OCI-LY1 (cell line): ENCODE measurements around the gene PYROXD2.

Experiments used
- H2AFZ ChIP-seq: fragments of 200-600 bp; sonication (generic), shearing (Covaris generic); 2 replicates; pipeline ENCODE4 v1.6.0; 2014; ENCODE audit warnings: antibody characterized with exemption, mild to moderate bottlenecking, low read length
- H3F3A ChIP-seq: fragments of 200-600 bp; sonication (generic), shearing (Covaris generic); 2 replicates; pipeline ENCODE4 v1.6.0; 2014; ENCODE audit warnings: mild to moderate bottlenecking, antibody characterized with exemption, low read length, moderate library complexity; ENCODE audit not compliant: insufficient read depth
- H3K27ac ChIP-seq: fragments of 200-600 bp; sonication (generic); 2 replicates; pipeline ENCODE4 v1.5.1; 2014; ENCODE audit warnings: low read length, mixed run types, mild to moderate bottlenecking, low read depth; ENCODE audit not compliant: poor library complexity, severe bottlenecking
- H3K27me3 ChIP-seq: fragments of 200-600 bp; sonication (generic); 2 replicates; pipeline ENCODE4 v1.6.0; 2014; ENCODE audit warnings: antibody characterized with exemption, mild to moderate bottlenecking, low read length, moderate library complexity; ENCODE audit not compliant: insufficient read depth
- H3K36me3 ChIP-seq: fragments of 200-600 bp; sonication (generic); 2 replicates; pipeline ENCODE4 v1.6.1; 2014; ENCODE audit warnings: mild to moderate bottlenecking, antibody characterized with exemption, low read length, moderate library complexity, mixed read lengths; ENCODE audit not compliant: insufficient read depth
- H3K4me1 ChIP-seq: fragments of 200-600 bp; sonication (generic); 2 replicates; pipeline ENCODE4 v1.5.1; 2014; ENCODE audit warnings: mild to moderate bottlenecking, low read length, moderate library complexity; ENCODE audit not compliant: insufficient read depth, severe bottlenecking
- H3K4me2 ChIP-seq: fragments of 200-600 bp; sonication (generic), shearing (Covaris generic); 2 replicates; pipeline ENCODE4 v1.6.1; 2014; ENCODE audit warnings: low read length
- H3K4me3 ChIP-seq: fragments of 200-600 bp; sonication (generic); 2 replicates; pipeline ENCODE4 v1.5.1; 2014; ENCODE audit warnings: low read length, low read depth, mild to moderate bottlenecking, mixed read lengths; ENCODE audit not compliant: poor library complexity, severe bottlenecking
- H3K79me2 ChIP-seq: fragments of 200-600 bp; shearing (Covaris generic); 2 replicates; pipeline ENCODE4 v1.6.1; 2016; ENCODE audit warnings: mixed run types, low read length, mixed read lengths; ENCODE audit not compliant: insufficient read depth
- H3K9ac ChIP-seq: fragments of 200-600 bp; sonication (generic), shearing (Covaris generic); 2 replicates; pipeline ENCODE4 v1.6.1; 2014; ENCODE audit warnings: mild to moderate bottlenecking, low read length, mixed read lengths
- H3K9me2 ChIP-seq: fragments of 200-600 bp; sonication (generic), shearing (Covaris generic); 2 replicates; pipeline ENCODE4 v1.6.1; 2014; ENCODE audit warnings: low read depth, mild to moderate bottlenecking, low read length, mixed read lengths
- H3K9me3 ChIP-seq: fragments of 200-600 bp; shearing (Covaris generic); 2 replicates; pipeline ENCODE4 v1.6.1; 2014; ENCODE audit warnings: low read length, mixed read lengths
- H4K20me1 ChIP-seq: fragments of 200-600 bp; sonication (generic), shearing (Covaris generic); 2 replicates; pipeline ENCODE4 v1.6.0; 2016; ENCODE audit warnings: mild to moderate bottlenecking, low read length; ENCODE audit not compliant: insufficient read depth
- CTCF ChIP-seq: fragments of 200-600 bp; sonication (generic), shearing (Covaris generic); IDR thresholded peaks from 2 replicates; pipeline ENCODE4 v1.5.1; 2017; ENCODE audit warnings: mild to moderate bottlenecking, antibody characterized with exemption, low read length, moderate library complexity, mixed read lengths
- EZH2 ChIP-seq: fragments of 200-600 bp; sonication (generic), shearing (Covaris generic); IDR thresholded peaks from 2 replicates; pipeline ENCODE4 v1.8.0; 2017; ENCODE audit warnings: borderline replicate concordance, mixed run types, mild to moderate bottlenecking, antibody characterized with exemption, low read length, moderate library complexity, mixed read lengths

Gene PYROXD2

GRCh38 chr10:98402931-98403718, 11.9 kb downstream of the PYROXD2 start:
- H3K4me3 ChIP-seq, result no peak overlapping the region
- no peaks in the 10 kb centered on the region for H3F3A ChIP-seq
- no peaks in the 10 kb centered on the region for H3K4me1 ChIP-seq
- H3K27me3 ChIP-seq, result no peaks in the 10 kb centered on the region
- no peak overlapping the region for H3K9ac ChIP-seq
- H2AFZ ChIP-seq, result no peak overlapping the region
- no peaks in the 10 kb centered on the region for H4K20me1 ChIP-seq
- H3K9me3 ChIP-seq, result no peaks in the 10 kb centered on the region
- no peak for TF ChIP-seq CTCF
- TF ChIP-seq EZH2, result no peak
- H3K79me2 ChIP-seq, result no peaks in the 10 kb centered on the region
- H3K36me3 ChIP-seq, result no peaks in the 10 kb centered on the region
- H3K27ac ChIP-seq, result no peak overlapping the region
- no peak overlapping the region for H3K4me2 ChIP-seq
- no peaks in the 10 kb centered on the region for H3K9me2 ChIP-seq

- Histone ChIP-seq H3K9me2 (no peaks in the 10 kb centered on the region), H3K4me3 (no peak overlapping the region), H2AFZ (no peak overlapping the region), H3K9ac (no peak overlapping the region), H3K9me3 (no peaks in the 10 kb centered on the region), H3F3A (no peaks in the 10 kb centered on the region), H3K4me2 (no peak overlapping the region), H3K79me2 (no peaks in the 10 kb centered on the region), H3K27me3 (no peaks in the 10 kb centered on the region), H4K20me1 (no peaks in the 10 kb centered on the region), H3K4me1 (no peaks in the 10 kb centered on the region), H3K27ac (no peak overlapping the region), H3K36me3 (no peaks in the 10 kb centered on the region)
- TF ChIP-seq CTCF, result no peak
- no peak for TF ChIP-seq EZH2
Observed at GRCh38 chr10:98402478-98402877, 12.5 kb downstream of the PYROXD2 start.

GRCh38 chr10:98400482-98400881, 14.5 kb downstream of the PYROXD2 start:
- no peak overlapping the region for H3K27ac ChIP-seq
- H3K9me3 ChIP-seq, result no peaks in the 10 kb centered on the region
- H3K36me3 ChIP-seq, result no peaks in the 10 kb centered on the region
- no peaks in the 10 kb centered on the region for H3F3A ChIP-seq
- H4K20me1 ChIP-seq, result no peaks in the 10 kb centered on the region
- H3K4me3 ChIP-seq, result no peak overlapping the region
- no peak for TF ChIP-seq EZH2
- no peak for TF ChIP-seq CTCF
- H2AFZ ChIP-seq, result no peak overlapping the region
- no peaks in the 10 kb centered on the region for H3K4me1 ChIP-seq
- H3K9me2 ChIP-seq, result no peaks in the 10 kb centered on the region
- no peak overlapping the region for H3K4me2 ChIP-seq
- no peaks in the 10 kb centered on the region for H3K27me3 ChIP-seq
- H3K79me2 ChIP-seq, result no peaks in the 10 kb centered on the region
- no peak overlapping the region for H3K9ac ChIP-seq
